Spleen (tissue), 11 donors: ENCODE data around the gene HYAL1. TPM values are rescaled to one million over a fixed set of nuclear protein-coding genes. Genes with fewer than 3 reads are reported as not detected.

Source experiments
- DNase-seq: peaks from one replicate; pipeline ENCODE4 v3.0.0-alpha.2; 2020
- H3K27ac ChIP-seq, 8 donors: fragments of 200-600 bp; sonication (generic) in 7 of 8; 1 replicate in 4 of 8; 2 replicates in 4 of 8; pipeline versions ENCODE4 v1.5.0 to v1.8.0; 2016 to 2021; ENCODE audit warnings: inconsistent platforms in 4 of 8, mild to moderate bottlenecking in 4 of 8, moderate library complexity in 1 of 8
- H3K27me3 ChIP-seq, 7 donors: fragments of 200-600 bp; sonication (generic) in 6 of 7; replicated peaks in 1 of 7; 1 replicate in 4 of 7; 2 replicates in 3 of 7; pipeline versions ENCODE4 v1.5.0 to v1.8.0; 2016 to 2021; ENCODE audit warnings: inconsistent platforms in 3 of 7, mild to moderate bottlenecking in 1 of 7
- H3K36me3 ChIP-seq, 6 donors: fragments of 200-600 bp; sonication (generic) in 5 of 6; 1 replicate in 4 of 6; 2 replicates in 2 of 6; pipeline versions ENCODE4 v1.5.0 to v1.8.0; 2016 to 2021; ENCODE audit warnings: inconsistent platforms in 2 of 6
- H3K4me1 ChIP-seq, 6 donors: fragments of 200-600 bp; sonication (generic) in 5 of 6; 1 replicate in 3 of 6; 2 replicates in 3 of 6; pipeline versions ENCODE4 v1.5.0 to v1.8.0; 2016 to 2021; ENCODE audit warnings: inconsistent platforms in 3 of 6
- H3K4me3 ChIP-seq, 8 donors: fragments of 200-600 bp; sonication (generic) in 7 of 8; 1 replicate in 4 of 8; 2 replicates in 4 of 8; pipeline versions ENCODE4 v1.5.0 to v1.8.0; 2016 to 2021; ENCODE audit warnings: inconsistent platforms in 4 of 8, mild to moderate bottlenecking in 4 of 8, moderate library complexity in 2 of 8
- H3K9me3 ChIP-seq, 8 donors: fragments of 200-600 bp; sonication (generic) in 7 of 8; 1 replicate in 4 of 8; 2 replicates in 4 of 8; pipeline versions ENCODE4 v1.5.0 to v1.8.0; 2016 to 2021; ENCODE audit warnings: inconsistent platforms in 4 of 8
- POLR2A ChIP-seq, 3 donors: fragments of 450-650 bp; IDR thresholded peaks; one replicate each; pipeline ENCODE4 v1.5.1; 2017; ENCODE audit warnings: antibody characterized with exemption in 3 of 3, mild to moderate bottlenecking in 1 of 3
- POLR2AphosphoS5 ChIP-seq, 3 donors: sonication (generic); formaldehyde crosslinking; IDR thresholded peaks; one replicate each; pipeline ENCODE4 v1.5.1; 2017; ENCODE audit warnings: antibody characterized with exemption in 3 of 3
- WGBS, 5 donors: extraction: QIAGEN DNeasy Blood & Tissue Kit in 3 of 5; methylation state at CpG; one replicate each; pipeline versions ENCODE4 v1.1.5 to v1.1.7; 2013 to 2018; 5-methylcytosine and 5-hydroxymethylcytosine counted together
- intact Hi-C: fragments of 100-400 bp; cut with DNase I; formaldehyde crosslinking; loops from one replicate; pipeline ENCODE4 v1.15.0; 2023; ENCODE audit warnings: low total_unique reads
- polyA plus RNA-seq, 3 donors: library from polyadenylated mRNA; stranded (reverse); fragments of 200-250 nt; gene quantifications; one replicate each; pipeline ENCODE4 v1.2.1, GENCODE V29; 2013
- total RNA-seq, 7 donors: library from RNA; depleted of rRNA in 3 of 7; stranded (reverse); fragments of >200 nt in 3 of 7; fragmentation: NEBNext Ultra II Directional in 4 of 7; extraction: Animal tissue kit (Norgen Biotek cat#: 25700) in 4 of 7; gene quantifications; one replicate each; pipeline versions ENCODE4 v1.1.0 to v1.2.1, GENCODE V29; 2016 to 2021
- TF ChIP-seq, protein P1 (sequence below), 11 experiments: fragments of 200-600 bp in 7 of 11; fragments of 450-650 bp in 4 of 11; sonication (generic) in 4 of 11; IDR thresholded peaks in 8 of 11; conservative IDR thresholded peaks in 3 of 11; 1 replicate in 7 of 11; 2 replicates in 4 of 11; pipeline versions ENCODE4 v1.4.0 to v1.8.0; 2016 to 2021; ENCODE audit warnings: antibody characterized with exemption in 11 of 11, inconsistent platforms in 4 of 11, mild to moderate bottlenecking in 1 of 11
- donor health status: healthy with polysubstance abuse.
- donor health status: DM: no; HTN: no; CAD: no; lungs with moderate emphysema.
- donor health status: DM: no; HTN: no; CAD: no.
- donor health status: Bipolar disorder and iron deficiency.
- donor health status: healthy.
- donor health status: DM: no; HTN: no; CAD: no.
- donor health status: DM: yes; HTN: yes; CAD: no.

HYAL1 gene
- total and polyA plus RNA-seq, 10 donors: 18.2 to 172 (median 97.8) TPM

- Histone ChIP-seq H3K27ac (peak within 1 kb of the TSS; percentile 92 to 100 (median 94)), H3K36me3 (peaks cover 0 to 66% (median 46%) of the 10 kb centered on the region in 6 donors), H3K27me3 (no peaks in the 10 kb centered on the region), H3K9me3 (no peaks in the 10 kb centered on the region), H3K4me1 (peaks cover 13 to 98% (median 75%) of the 10 kb centered on the region in 6 donors), H3K4me3 (peak within 1 kb of the TSS; percentile 52 to 93 (median 63))
- intact Hi-C loops: no loop called here
- 0 to 1% (median 1%) methylated on average over 25 to 64 of the region's 64 CpGs for WGBS, 5 donors
- TF ChIP-seq POLR2A (IDR thresholded peaks at IDR 0.05) (peak in 2 of 3 donors; percentile 73 to 87), POLR2AphosphoS5 (IDR thresholded peaks at IDR 0.05) (peak; percentile 98 to 99 (median 99))
- TF ChIP-seq, protein P1, sequence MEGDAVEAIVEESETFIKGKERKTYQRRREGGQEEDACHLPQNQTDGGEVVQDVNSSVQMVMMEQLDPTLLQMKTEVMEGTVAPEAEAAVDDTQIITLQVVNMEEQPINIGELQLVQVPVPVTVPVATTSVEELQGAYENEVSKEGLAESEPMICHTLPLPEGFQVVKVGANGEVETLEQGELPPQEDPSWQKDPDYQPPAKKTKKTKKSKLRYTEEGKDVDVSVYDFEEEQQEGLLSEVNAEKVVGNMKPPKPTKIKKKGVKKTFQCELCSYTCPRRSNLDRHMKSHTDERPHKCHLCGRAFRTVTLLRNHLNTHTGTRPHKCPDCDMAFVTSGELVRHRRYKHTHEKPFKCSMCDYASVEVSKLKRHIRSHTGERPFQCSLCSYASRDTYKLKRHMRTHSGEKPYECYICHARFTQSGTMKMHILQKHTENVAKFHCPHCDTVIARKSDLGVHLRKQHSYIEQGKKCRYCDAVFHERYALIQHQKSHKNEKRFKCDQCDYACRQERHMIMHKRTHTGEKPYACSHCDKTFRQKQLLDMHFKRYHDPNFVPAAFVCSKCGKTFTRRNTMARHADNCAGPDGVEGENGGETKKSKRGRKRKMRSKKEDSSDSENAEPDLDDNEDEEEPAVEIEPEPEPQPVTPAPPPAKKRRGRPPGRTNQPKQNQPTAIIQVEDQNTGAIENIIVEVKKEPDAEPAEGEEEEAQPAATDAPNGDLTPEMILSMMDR (IDR thresholded peaks at IDR 0.05 in 8 of 11, conservative IDR thresholded peaks at IDR 0.05 in 3 of 11): peak in 1 of 11 experiments; percentile 31
- peak; percentile 100 for DNase-seq
These were observed 47.4 kb upstream of the HYAL1 start, which contains the start of the genes CYB561D2 and NPRL2 for GRCh38 chr3:50350527-50351322. Gene CYB561D2, plus strand, starts transcription at chr3:50350862. Its CDS starts 572 bp downstream, at chr3:50351434. Gene NPRL2, minus strand, starts transcription at chr3:50350775. Its CDS starts 123 bp downstream, at chr3:50350652.

DNA sequence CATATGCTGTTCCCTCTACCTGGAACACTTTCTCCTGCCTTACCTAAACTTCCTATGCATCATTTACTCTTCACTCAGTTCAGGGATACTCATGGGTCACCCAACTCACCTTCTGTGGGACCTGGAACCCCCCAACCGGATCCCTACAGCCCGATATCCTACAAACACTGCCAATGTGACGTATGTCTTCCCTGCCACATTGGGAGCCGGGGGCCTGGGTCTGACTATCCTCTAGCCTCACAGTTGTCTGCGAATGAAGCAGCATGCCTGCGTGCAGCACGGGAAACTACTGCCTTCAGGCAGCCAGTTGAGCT, 46.8 kb upstream of the HYAL1 start:
- Histone ChIP-seq H3K4me3 (peak overlapping the region; percentile 52 to 93 (median 63)), H3K27ac (peak overlapping the region; percentile 92 to 100 (median 94)), H3K27me3 (no peaks in the 10 kb centered on the region), H3K4me1 (peaks cover 19 to 98% (median 75%) of the 10 kb centered on the region in 6 donors), H3K9me3 (no peaks in the 10 kb centered on the region), H3K36me3 (peaks cover 0 to 60% (median 41%) of the 10 kb centered on the region in 6 donors)
- TF ChIP-seq POLR2AphosphoS5 (IDR thresholded peaks at IDR 0.05) (no peak), POLR2A (IDR thresholded peaks at IDR 0.05) (no peak)
- TF ChIP-seq, protein P1 (IDR thresholded peaks at IDR 0.05 in 8 of 11, conservative IDR thresholded peaks at IDR 0.05 in 3 of 11): no peak
- 12 to 19% (median 13%) methylated on average over 7 of the region's 7 CpGs for WGBS, 5 donors
- intact Hi-C loops: no loop called here
- DNase-seq: no peak

DNA sequence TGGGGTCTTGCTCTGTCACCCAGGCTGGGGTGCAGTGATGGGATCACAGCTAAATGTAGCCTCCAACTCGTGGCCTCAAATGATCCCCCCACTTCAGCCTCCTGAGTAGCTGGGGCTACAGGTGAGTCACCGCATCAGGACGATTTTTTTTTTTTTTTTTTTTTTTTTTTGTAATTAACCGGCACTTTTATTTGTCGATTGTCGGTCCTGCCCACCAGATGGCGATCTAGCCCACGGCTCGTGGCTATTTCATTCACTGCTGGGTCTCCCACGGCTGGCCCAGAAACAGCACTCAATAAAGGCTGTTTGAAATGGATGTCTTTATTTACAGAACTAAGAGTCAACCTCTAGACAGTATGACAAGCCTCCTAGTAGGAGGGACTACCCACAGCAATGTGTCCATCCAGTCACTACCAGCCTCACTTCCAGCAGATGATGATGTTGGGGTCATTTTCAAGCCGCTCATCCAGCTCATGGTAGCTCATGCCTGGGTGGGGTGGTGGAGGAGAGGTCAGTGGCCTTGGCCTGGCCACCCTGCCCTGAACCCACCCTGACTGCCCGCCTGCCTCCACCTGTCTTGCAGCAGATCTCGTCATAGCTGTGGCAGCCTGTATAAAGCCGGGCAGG, 43.9 kb upstream of the HYAL1 start:
- TF ChIP-seq POLR2A (IDR thresholded peaks at IDR 0.05) (no peak), POLR2AphosphoS5 (IDR thresholded peaks at IDR 0.05) (no peak)
- TF ChIP-seq, protein P1 (IDR thresholded peaks at IDR 0.05 in 8 of 11, conservative IDR thresholded peaks at IDR 0.05 in 3 of 11): peak; percentile 26 to 71 (median 56)
- Histone ChIP-seq H3K4me3 (no peak overlapping the region), H3K36me3 (peaks cover 0 to 31% (median 15%) of the 10 kb centered on the region in 6 donors), H3K27ac (peak overlapping the region in 5 of 8 donors; percentile 8 to 38 (median 18)), H3K4me1 (peaks cover 20 to 91% (median 66%) of the 10 kb centered on the region in 6 donors), H3K27me3 (no peaks in the 10 kb centered on the region), H3K9me3 (no peaks in the 10 kb centered on the region)
- intact Hi-C loops: loop anchor here (2.0 kb wide), 1 partner anchor 196 kb away; no protein-coding TSS in a partner anchor
- DNase-seq: peak; percentile 89
- WGBS, 5 donors: 8 to 28% (median 27%) methylated on average over 11 to 14 of the region's 14 CpGs
